ENCODE measurements around the gene OR14K1. TPM values are rescaled to one million over a fixed set of nuclear protein-coding genes. Genes with fewer than 3 reads are reported as not detected.
"Not testable (repeated sequence)": the region's sequence is repeated elsewhere in the genome, so short reads cannot be mapped to it uniquely, and the experiment has no call there.

OR14K1 gene
- total RNA-seq, 3 donors from 2014 or later (not counting 1 experiment from before 2014, with no cell fraction given), result not detected

GRCh38 chr1:247741756-247742155 is 3.3 kb downstream of the OR14K1 start:
- peaks cover 0 to 10% of the 10 kb centered on the region in 2 donors for H3K9me3 Mint-ChIP-seq
- Histone ChIP-seq H3K27ac (ENCODE audit: low read length) (no peak overlapping the region), H3K9me3 (ENCODE audit: control insufficient read depth, insufficient read depth, low read length) (no peaks in the 10 kb centered on the region), H3K27me3 (ENCODE audit: control insufficient read depth, insufficient read depth, low read length) (no peaks in the 10 kb centered on the region), H3K4me1 (ENCODE audit: control insufficient read depth, insufficient read depth, low read length) (no peaks in the 10 kb centered on the region), H3K36me3 (ENCODE audit: control insufficient read depth, insufficient read depth, low read length) (no peaks in the 10 kb centered on the region), H3K4me3 (ENCODE audit: low read length) (no peak overlapping the region)
- intact Hi-C loops (cut with micrococcal nuclease), result no loop called here
- DNase-seq (no peak), ATAC-seq (no peak)
- H3K4me1 Mint-ChIP-seq, result no peaks in the 10 kb centered on the region
- no peaks in the 10 kb centered on the region for H3K27me3 Mint-ChIP-seq (ENCODE audit: low read depth in 2 of 2)
- no peak overlapping the region for H3K4me3 Mint-ChIP-seq
- no peak for TF ChIP-seq CTCF (IDR thresholded peaks at IDR 0.05)
- 85% methylated on average over 4 of the region's 5 CpGs for WGBS (ENCODE audit: insufficient coverage)
- H3K27ac Mint-ChIP-seq, result no peak overlapping the region
- H3K36me3 Mint-ChIP-seq, result no peaks in the 10 kb centered on the region

GRCh38 chr1:247742215-247742760 is 3.9 kb downstream of the OR14K1 start:
- not testable (repeated sequence) for H3K27me3 Mint-ChIP-seq (ENCODE audit: low read depth in 2 of 2); H3K9me3 ChIP-seq (ENCODE audit: control insufficient read depth, insufficient read depth, low read length); ATAC-seq

GRCh38 chr1:247746391-247746935 is 8.0 kb downstream of the OR14K1 start:
- no peak overlapping the region for H3K27ac ChIP-seq (ENCODE audit: low read length)
- Mint-ChIP-seq H3K9me3 (peaks cover 8 to 13% of the 10 kb centered on the region in 2 donors), H3K27me3 (ENCODE audit: low read depth in 2 of 2) (no peaks in the 10 kb centered on the region), H3K27ac (no peak overlapping the region), H3K4me1 (no peaks in the 10 kb centered on the region), H3K36me3 (peaks cover under 1% of the 10 kb centered on the region), H3K4me3 (no peak overlapping the region)
- TF ChIP-seq CTCF (IDR thresholded peaks at IDR 0.05), result no peak
- H3K27me3 ChIP-seq (ENCODE audit: control insufficient read depth, insufficient read depth, low read length), result no peaks in the 10 kb centered on the region
- no peak for DNase-seq
- peaks cover 4% of the 10 kb centered on the region for H3K9me3 ChIP-seq (ENCODE audit: control insufficient read depth, insufficient read depth, low read length)
- no peak for ATAC-seq
- intact Hi-C loops (cut with micrococcal nuclease), result no loop called here
- H3K4me1 ChIP-seq (ENCODE audit: control insufficient read depth, insufficient read depth, low read length), result no peaks in the 10 kb centered on the region
- no peak overlapping the region for H3K4me3 ChIP-seq (ENCODE audit: low read length)
- 89% methylated on average over 3 of the region's 3 CpGs for WGBS (ENCODE audit: insufficient coverage)
- no peaks in the 10 kb centered on the region for H3K36me3 ChIP-seq (ENCODE audit: control insufficient read depth, insufficient read depth, low read length)

More at GRCh38 chr1:247742215-247742760, 3.9 kb downstream of the OR14K1 start:
- H3K4me1 Mint-ChIP-seq; DNase-seq; H3K4me3 Mint-ChIP-seq; H3K27ac ChIP-seq (ENCODE audit: low read length); H3K36me3 ChIP-seq (ENCODE audit: control insufficient read depth, insufficient read depth, low read length); intact Hi-C loops (cut with micrococcal nuclease); H3K4me3 ChIP-seq (ENCODE audit: low read length); H3K27ac Mint-ChIP-seq; H3K4me1 ChIP-seq (ENCODE audit: control insufficient read depth, insufficient read depth, low read length); H3K36me3 Mint-ChIP-seq; H3K27me3 ChIP-seq (ENCODE audit: control insufficient read depth, insufficient read depth, low read length): not testable (repeated sequence)
- H3K9me3 Mint-ChIP-seq, result peaks cover 0 to 10% of the 10 kb centered on the region in 2 donors
- WGBS (ENCODE audit: insufficient coverage), result 80% methylated on average over 2 of the region's 3 CpGs

GRCh38 chr1:247747616-247748015 is 9.2 kb downstream of the OR14K1 start:
- no peaks in the 10 kb centered on the region for H3K36me3 ChIP-seq (ENCODE audit: control insufficient read depth, insufficient read depth, low read length)
- no peaks in the 10 kb centered on the region for H3K27me3 ChIP-seq (ENCODE audit: control insufficient read depth, insufficient read depth, low read length)
- Mint-ChIP-seq H3K9me3 (peaks cover 8 to 15% of the 10 kb centered on the region in 2 donors), H3K4me3 (no peak overlapping the region), H3K27me3 (ENCODE audit: low read depth in 2 of 2) (no peaks in the 10 kb centered on the region), H3K36me3 (peaks cover 6% of the 10 kb centered on the region), H3K4me1 (no peaks in the 10 kb centered on the region), H3K27ac (no peak overlapping the region)
- no peak for ATAC-seq
- intact Hi-C loops (cut with micrococcal nuclease), result no loop called here
- H3K4me1 ChIP-seq (ENCODE audit: control insufficient read depth, insufficient read depth, low read length), result no peaks in the 10 kb centered on the region
- no peak for TF ChIP-seq CTCF (IDR thresholded peaks at IDR 0.05)
- no peak overlapping the region for H3K4me3 ChIP-seq (ENCODE audit: low read length)
- DNase-seq, result no peak
- no peak overlapping the region for H3K27ac ChIP-seq (ENCODE audit: low read length)
- peaks cover 4% of the 10 kb centered on the region for H3K9me3 ChIP-seq (ENCODE audit: control insufficient read depth, insufficient read depth, low read length)
- WGBS (ENCODE audit: insufficient coverage), result 94% methylated on average over 7 of the region's 7 CpGs
